ENCODE measurements around the gene ATP5PD.

DNA sequence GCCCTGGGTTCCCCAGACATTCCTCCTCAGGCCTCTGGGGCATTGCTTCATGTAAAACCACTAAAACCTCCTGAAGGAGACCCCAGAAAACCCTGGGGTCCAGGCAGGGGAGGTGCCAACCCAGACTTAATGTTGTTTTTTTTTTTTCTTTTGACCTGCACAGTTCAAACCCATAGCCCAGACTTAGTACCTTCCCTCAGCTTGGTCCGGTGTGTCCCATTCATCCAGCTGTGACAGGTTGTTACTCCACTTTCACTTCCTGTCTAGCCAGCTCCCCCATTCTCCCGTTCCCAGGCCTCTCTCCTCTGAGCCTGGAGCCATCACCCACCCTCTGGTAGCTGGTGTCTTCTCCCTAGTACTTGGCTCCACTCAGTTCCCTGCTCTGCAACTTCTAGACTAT is 54.5 kb downstream of the ATP5PD start:
- no peak for TF ChIP-seq REPIN1 (tag by site-specific recombination; IDR thresholded peaks at IDR 0.05; ENCODE audit: low read depth)
- no peak for TF ChIP-seq BCL11A (tag by site-specific recombination; IDR thresholded peaks at IDR 0.05; ENCODE audit: low read depth)
- TF ChIP-seq REST (tag by site-specific recombination; IDR thresholded peaks at IDR 0.05): no peak
- no peak for TF ChIP-seq CTCF (tag by site-specific recombination; IDR thresholded peaks at IDR 0.05)
- no peak for TF ChIP-seq ZNF76 (tag by site-specific recombination; IDR thresholded peaks at IDR 0.05; ENCODE audit: borderline replicate concordance, low read depth)
- no peak for TF ChIP-seq ZFP3 (tag by site-specific recombination; IDR thresholded peaks at IDR 0.05; ENCODE audit: low read depth)
- TF ChIP-seq, protein P1, sequence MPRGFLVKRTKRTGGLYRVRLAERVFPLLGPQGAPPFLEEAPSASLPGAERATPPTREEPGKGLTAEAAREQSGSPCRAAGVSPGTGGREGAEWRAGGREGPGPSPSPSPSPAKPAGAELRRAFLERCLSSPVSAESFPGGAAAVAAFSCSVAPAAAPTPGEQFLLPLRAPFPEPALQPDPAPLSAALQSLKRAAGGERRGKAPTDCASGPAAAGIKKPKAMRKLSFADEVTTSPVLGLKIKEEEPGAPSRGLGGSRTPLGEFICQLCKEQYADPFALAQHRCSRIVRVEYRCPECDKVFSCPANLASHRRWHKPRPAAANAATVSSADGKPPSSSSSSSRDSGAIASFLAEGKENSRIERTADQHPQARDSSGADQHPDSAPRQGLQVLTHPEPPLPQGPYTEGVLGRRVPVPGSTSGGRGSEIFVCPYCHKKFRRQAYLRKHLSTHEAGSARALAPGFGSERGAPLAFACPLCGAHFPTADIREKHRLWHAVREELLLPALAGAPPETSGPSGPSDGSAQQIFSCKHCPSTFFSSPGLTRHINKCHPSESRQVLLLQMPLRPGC (tag by site-specific recombination; IDR thresholded peaks at IDR 0.05): no peak
- no peak for TF ChIP-seq HOXC10 (CRISPR knock-in tag; IDR thresholded peaks at IDR 0.05)
- TF ChIP-seq ZNF658 (tag by site-specific recombination; IDR thresholded peaks at IDR 0.05): no peak
